IMR-90 (cell line): ENCODE results near the gene CCNC. TPM values are rescaled to one million over a fixed set of nuclear protein-coding genes. Genes with fewer than 3 reads are reported as not detected.

Experiments used
- ATAC-seq: fragments of 200-7000 bp; cut with Tn5 transposase; 2 replicates; pipeline ENCODE4 v1.9.1; 2020; ENCODE audit warnings: low read depth, mild to moderate bottlenecking, moderate library complexity
- BruUV-seq: library from RNA; stranded (reverse); fragments of 400-500 nt; replicated peaks from 2 replicates; lab custom pipeline; 2021; lab: Mats Ljungman, UMichigan
- CTCF ChIA-PET: fragments of 300-600 bp; formaldehyde crosslinking; extraction: SDS; loops from one replicate; lab custom pipeline; 2021; ENCODE audit warnings: antibody characterized with exemption; lab: Yijun Ruan, JAX
- POLR2A ChIA-PET: fragments of 300-600 bp; sonication (Branson Sonifier 250); formaldehyde crosslinking; loops from one replicate; lab custom pipeline; 2022; ENCODE audit warnings: antibody characterized with exemption; ENCODE audit not compliant: unreplicated experiment; lab: Charles Lee
- DNase-seq: peaks from one replicate; pipeline ENCODE4 v3.0.0; 2013
- H2AFZ ChIP-seq: replicated peaks from 2 replicates; pipeline ENCODE3; 2013; ENCODE audit warnings: low read length, mild to moderate bottlenecking; ENCODE audit not compliant: poor library complexity
- H2AK5ac ChIP-seq: 2 replicates; pipeline ENCODE4 v1.6.1; 2013; ENCODE audit warnings: low read depth, low read length, inconsistent platforms
- H2AK9ac ChIP-seq: replicated peaks from 2 replicates; pipeline ENCODE3; 2013; ENCODE audit warnings: mild to moderate bottlenecking, low read depth, low read length, moderate library complexity; ENCODE audit not compliant: poor library complexity
- H2BK120ac ChIP-seq: 2 replicates; pipeline ENCODE4 v1.6.1; 2013; ENCODE audit warnings: low read depth, low read length, inconsistent platforms
- H2BK15ac ChIP-seq: 3 replicates; pipeline ENCODE4 v1.6.1; 2013; ENCODE audit warnings: low read depth, low read length, inconsistent platforms
- H2BK20ac ChIP-seq: 2 replicates; pipeline ENCODE4 v1.6.1; 2013; ENCODE audit warnings: low read depth, mild to moderate bottlenecking, inconsistent platforms, low read length, moderate library complexity
- H2BK5ac ChIP-seq: 2 replicates; pipeline ENCODE4 v1.6.1; 2013; ENCODE audit warnings: mild to moderate bottlenecking, low read depth, low read length, inconsistent platforms; ENCODE audit not compliant: poor library complexity, severe bottlenecking
- H3K14ac ChIP-seq: replicated peaks from 2 replicates; pipeline ENCODE4 v1.6.1; 2013; ENCODE audit warnings: low read depth, low read length, inconsistent platforms
- H3K18ac ChIP-seq: 2 replicates; pipeline ENCODE4 v1.6.1; 2013; ENCODE audit warnings: low read depth, low read length, control low read depth
- H3K23ac ChIP-seq: 2 replicates; pipeline ENCODE4 v1.6.1; 2013; ENCODE audit warnings: low read depth, low read length, inconsistent platforms
- H3K27ac ChIP-seq: 2 replicates; pipeline ENCODE4 v1.5.1; 2013; ENCODE audit warnings: mild to moderate bottlenecking, control low read depth, low read length; ENCODE audit not compliant: insufficient read depth
- H3K27me3 ChIP-seq: 2 replicates; pipeline ENCODE4 v1.6.1; 2013; ENCODE audit warnings: low read length; ENCODE audit not compliant: control insufficient read depth, insufficient read depth
- H3K36me3 ChIP-seq: 2 replicates; pipeline ENCODE4 v1.6.1; 2013; ENCODE audit warnings: low read length, mixed read lengths; ENCODE audit not compliant: control insufficient read depth, insufficient read depth
- H3K4ac ChIP-seq: 2 replicates; pipeline ENCODE4 v1.6.1; 2013; ENCODE audit warnings: low read depth, low read length, inconsistent platforms
- H3K4me1 ChIP-seq: 2 replicates; pipeline ENCODE4 v1.6.1; 2013; ENCODE audit warnings: low read length, mixed read lengths; ENCODE audit not compliant: control insufficient read depth, insufficient read depth
- H3K4me2 ChIP-seq: 2 replicates; pipeline ENCODE4 v1.6.1; 2013; ENCODE audit warnings: low read depth, mild to moderate bottlenecking, control low read depth, low read length, moderate library complexity
- H3K4me3 ChIP-seq: 2 replicates; pipeline ENCODE4 v1.5.1; 2013; ENCODE audit warnings: low read depth, mild to moderate bottlenecking, control low read depth, low read length, moderate library complexity; ENCODE audit not compliant: insufficient read depth
- H3K56ac ChIP-seq: 2 replicates; pipeline ENCODE4 v1.6.1; 2013; ENCODE audit warnings: low read length, inconsistent platforms; ENCODE audit not compliant: insufficient read depth; ENCODE audit errors: extremely low read depth
- H3K79me1 ChIP-seq, 2 experiments: 2 replicates each; pipeline ENCODE4 v1.6.1; 2013; ENCODE audit warnings: low read length in 2 of 2, inconsistent platforms in 1 of 2, low read depth in 1 of 2
- H3K9ac ChIP-seq: 2 replicates; pipeline ENCODE4 v1.6.1; 2013; ENCODE audit warnings: low read depth, low read length, control low read depth
- H3K9me1 ChIP-seq: 2 replicates; pipeline ENCODE4 v1.6.1; 2013; ENCODE audit warnings: low read length, inconsistent platforms; ENCODE audit not compliant: insufficient read depth
- H3K9me3 ChIP-seq: 2 replicates; pipeline ENCODE4 v1.6.1; 2013; ENCODE audit warnings: low read length; ENCODE audit not compliant: control insufficient read depth, insufficient read depth
- H4K20me1 ChIP-seq: 2 replicates; pipeline ENCODE4 v1.6.1; 2013; ENCODE audit warnings: low read length, inconsistent platforms; ENCODE audit not compliant: insufficient read depth
- H4K5ac ChIP-seq: 2 replicates; pipeline ENCODE4 v1.6.1; 2013; ENCODE audit warnings: mild to moderate bottlenecking, low read depth, low read length, control low read depth
- H4K8ac ChIP-seq, 2 experiments: 2 replicates each; pipeline ENCODE4 v1.6.1; 2013; ENCODE audit warnings: low read depth in 2 of 2, low read length in 2 of 2, control low read depth in 1 of 2, inconsistent platforms in 1 of 2
- H4K91ac ChIP-seq: 2 replicates; pipeline ENCODE4 v1.6.1; 2013; ENCODE audit warnings: low read depth, low read length, inconsistent platforms; ENCODE audit not compliant: insufficient read depth
- CEBPB ChIP-seq: IDR thresholded peaks from 2 replicates; pipeline ENCODE4 v1.6.1; 2012; ENCODE audit warnings: low read depth, low read length, improper control_type of control experiment
- FOS ChIP-seq: fragments of 150-350 bp; IDR thresholded peaks from 2 replicates; pipeline ENCODE4 v1.6.1; 2016; ENCODE audit warnings: low read depth, low read length
- MAFK ChIP-seq: IDR thresholded peaks from 2 replicates; pipeline ENCODE4 v1.6.1; 2012; ENCODE audit warnings: low read depth, low read length, improper control_type of control experiment
- NFE2L2 ChIP-seq: fragments of 150-350 bp; IDR thresholded peaks from 2 replicates; pipeline ENCODE4 v1.6.1; 2016; ENCODE audit warnings: low read depth, mild to moderate bottlenecking, low read length
- RCOR1 ChIP-seq: IDR thresholded peaks from 2 replicates; pipeline ENCODE4 v1.6.1; 2012; ENCODE audit warnings: mild to moderate bottlenecking, low read length, improper control_type of control experiment; ENCODE audit not compliant: insufficient replicate concordance
- RFX5 ChIP-seq: IDR thresholded peaks from 2 replicates; pipeline ENCODE4 v1.8.0; 2012; ENCODE audit warnings: low read depth, mild to moderate bottlenecking, low read length, moderate library complexity
- whole genome bisulfite sequencing, 2 experiments: methylation state at CpG; one replicate each; pipeline versions ENCODE4 v1.1.5 to v1.1.7; 2013; ENCODE audit warnings: missing lambda C conversion rate in 2 of 2; ENCODE audit not compliant: insufficient read length in 1 of 2; ENCODE audit errors: extremely low coverage in 2 of 2; 5-methylcytosine and 5-hydroxymethylcytosine counted together
- dilution Hi-C: fragments of 300-500 bp; cut with HindIII; formaldehyde crosslinking; loops from one replicate; pipeline ENCODE4 v1.14.3; 2018; ENCODE audit warnings: low sequenced_read_pairs; ENCODE audit not compliant: unreplicated experiment
- in situ Hi-C: fragments of 300-500 bp; cut with MboI; formaldehyde crosslinking; loops from 3 replicates; pipeline ENCODE4 v1.14.3; 2019; ENCODE audit warnings: low sequenced_read_pairs, inconsistent platforms, mixed read lengths
- intact Hi-C: fragments of 100-400 bp; cut with micrococcal nuclease; formaldehyde crosslinking; loops from 2 replicates; pipeline ENCODE4 v1.10.0; 2022
- polyA plus RNA-seq, 3 experiments: library from polyadenylated mRNA; depleted of rRNA; stranded (reverse); fragments of >200 nt; gene quantifications; 2 replicates each; pipeline ENCODE4 v1.2.3, GENCODE V29; 2012; ENCODE audit warnings: low replicate concordance in 1 of 3
- total RNA-seq: library from RNA; depleted of rRNA; stranded (reverse); fragments of >200 nt; gene quantifications from 2 replicates; pipeline ENCODE4 v1.2.3, GENCODE V29; 2012
- TF ChIP-seq, protein P1 (sequence below): conservative IDR thresholded peaks from 2 replicates; pipeline ENCODE4 v1.5.1; 2012; ENCODE audit warnings: mild to moderate bottlenecking, low read depth, low read length, improper control_type of control experiment
- TF ChIP-seq, protein P2 (sequence below): fragments of 150-350 bp; IDR thresholded peaks from 2 replicates; pipeline ENCODE4 v1.6.1; 2016; ENCODE audit warnings: low read depth, mild to moderate bottlenecking, low read length, moderate library complexity, borderline replicate concordance
- TF ChIP-seq, protein P3 (sequence below): fragments of 150-350 bp; IDR thresholded peaks from 2 replicates; pipeline ENCODE4 v1.6.1; 2017; ENCODE audit warnings: mild to moderate bottlenecking, antibody characterized with exemption, low read length, low read depth

CCNC gene
- total and polyA plus RNA-seq, 2 of the 4 experiments (the other 2 are of a cell fraction), result 30.1 to 95.7 TPM

DNA sequence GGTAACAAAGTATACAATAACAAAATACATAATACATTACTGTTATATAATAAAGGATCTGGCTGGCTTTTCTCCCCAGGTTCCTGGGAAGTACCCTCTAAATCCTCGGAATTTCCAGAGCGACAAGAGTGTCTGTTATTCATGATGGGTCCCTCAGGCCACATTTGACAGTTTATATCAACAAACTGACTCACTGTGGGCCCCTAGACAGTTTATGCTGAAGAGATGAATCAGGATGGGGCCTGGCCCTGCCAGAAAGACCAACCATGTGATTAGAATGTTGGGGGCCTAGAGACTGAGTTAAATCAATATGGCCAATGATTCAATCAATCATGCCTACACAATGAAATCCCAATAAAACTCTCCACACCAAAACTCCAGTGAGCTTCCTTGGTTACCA is 66.7 kb downstream of the CCNC start:
- Histone ChIP-seq H4K20me1 (no peaks in the 10 kb centered on the region), H2BK15ac (no peak overlapping the region), H3K9me3 (no peaks in the 10 kb centered on the region), H3K36me3 (peaks cover 16% of the 10 kb centered on the region), H3K27ac (no peak overlapping the region), H3K4me1 (peaks cover 8% of the 10 kb centered on the region; the same call in 1 of the 2 replicates), H3K4me3 (no peak overlapping the region), H3K56ac (no peak overlapping the region), H3K4me2 (no peak overlapping the region), H4K91ac (no peak overlapping the region), H3K4ac (no peak overlapping the region), H3K79me1 (peaks cover under 1 to 4% of the 10 kb centered on the region in 2 experiments; a peak in 2 of 4 replicates), H2AFZ (no peak overlapping the region), H2AK5ac (no peak overlapping the region), H2AK9ac (no peak overlapping the region), H3K14ac (no peak overlapping the region), H2BK120ac (no peak overlapping the region), H4K8ac (no peak overlapping the region), H3K9ac (no peak overlapping the region), H3K23ac (peak overlapping the region; percentile 4; the same call in 1 of the 2 replicates), H4K5ac (no peak overlapping the region), H2BK20ac (no peak overlapping the region), H3K9me1 (no peaks in the 10 kb centered on the region), H3K18ac (no peak overlapping the region), H3K27me3 (no peaks in the 10 kb centered on the region), H2BK5ac (no peak overlapping the region)
- in situ Hi-C loops (no loop called here), dilution Hi-C loops (no loop called here), intact Hi-C loops (no loop called here)
- ATAC-seq (peak; percentile 24; the same call in 1 of the 2 replicates), DNase-seq (peak; percentile 40)
- POLR2A ChIA-PET, result no interaction called here
- TF ChIP-seq RFX5 (no peak), NFE2L2 (no peak), MAFK (no peak), FOS (no peak), RCOR1 (no peak), CEBPB (no peak)
- TF ChIP-seq, protein P1, sequence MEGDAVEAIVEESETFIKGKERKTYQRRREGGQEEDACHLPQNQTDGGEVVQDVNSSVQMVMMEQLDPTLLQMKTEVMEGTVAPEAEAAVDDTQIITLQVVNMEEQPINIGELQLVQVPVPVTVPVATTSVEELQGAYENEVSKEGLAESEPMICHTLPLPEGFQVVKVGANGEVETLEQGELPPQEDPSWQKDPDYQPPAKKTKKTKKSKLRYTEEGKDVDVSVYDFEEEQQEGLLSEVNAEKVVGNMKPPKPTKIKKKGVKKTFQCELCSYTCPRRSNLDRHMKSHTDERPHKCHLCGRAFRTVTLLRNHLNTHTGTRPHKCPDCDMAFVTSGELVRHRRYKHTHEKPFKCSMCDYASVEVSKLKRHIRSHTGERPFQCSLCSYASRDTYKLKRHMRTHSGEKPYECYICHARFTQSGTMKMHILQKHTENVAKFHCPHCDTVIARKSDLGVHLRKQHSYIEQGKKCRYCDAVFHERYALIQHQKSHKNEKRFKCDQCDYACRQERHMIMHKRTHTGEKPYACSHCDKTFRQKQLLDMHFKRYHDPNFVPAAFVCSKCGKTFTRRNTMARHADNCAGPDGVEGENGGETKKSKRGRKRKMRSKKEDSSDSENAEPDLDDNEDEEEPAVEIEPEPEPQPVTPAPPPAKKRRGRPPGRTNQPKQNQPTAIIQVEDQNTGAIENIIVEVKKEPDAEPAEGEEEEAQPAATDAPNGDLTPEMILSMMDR, result no peak
- TF ChIP-seq, protein P2, sequence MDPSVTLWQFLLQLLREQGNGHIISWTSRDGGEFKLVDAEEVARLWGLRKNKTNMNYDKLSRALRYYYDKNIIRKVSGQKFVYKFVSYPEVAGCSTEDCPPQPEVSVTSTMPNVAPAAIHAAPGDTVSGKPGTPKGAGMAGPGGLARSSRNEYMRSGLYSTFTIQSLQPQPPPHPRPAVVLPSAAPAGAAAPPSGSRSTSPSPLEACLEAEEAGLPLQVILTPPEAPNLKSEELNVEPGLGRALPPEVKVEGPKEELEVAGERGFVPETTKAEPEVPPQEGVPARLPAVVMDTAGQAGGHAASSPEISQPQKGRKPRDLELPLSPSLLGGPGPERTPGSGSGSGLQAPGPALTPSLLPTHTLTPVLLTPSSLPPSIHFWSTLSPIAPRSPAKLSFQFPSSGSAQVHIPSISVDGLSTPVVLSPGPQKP, result no peak
- TF ChIP-seq, protein P3, sequence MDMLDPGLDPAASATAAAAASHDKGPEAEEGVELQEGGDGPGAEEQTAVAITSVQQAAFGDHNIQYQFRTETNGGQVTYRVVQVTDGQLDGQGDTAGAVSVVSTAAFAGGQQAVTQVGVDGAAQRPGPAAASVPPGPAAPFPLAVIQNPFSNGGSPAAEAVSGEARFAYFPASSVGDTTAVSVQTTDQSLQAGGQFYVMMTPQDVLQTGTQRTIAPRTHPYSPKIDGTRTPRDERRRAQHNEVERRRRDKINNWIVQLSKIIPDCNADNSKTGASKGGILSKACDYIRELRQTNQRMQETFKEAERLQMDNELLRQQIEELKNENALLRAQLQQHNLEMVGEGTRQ, result no peak
- CTCF ChIA-PET, result interaction anchor here (1.4 kb wide), 1 partner anchor 11 kb away, joined by 4 read pairs; no protein-coding TSS in a partner anchor
- BruUV-seq, result no TSS peak
- no CpG with 5 or more reads among the region's 2 CpGs for WGBS, 2 experiments
